ENCODE measurements around the gene DCTPP1.

GRCh38 chr16:30395155-30395991 lies 34.5 kb downstream of the DCTPP1 start, which contains the start of gene ZNF48:
- TF ChIP-seq, protein P1, sequence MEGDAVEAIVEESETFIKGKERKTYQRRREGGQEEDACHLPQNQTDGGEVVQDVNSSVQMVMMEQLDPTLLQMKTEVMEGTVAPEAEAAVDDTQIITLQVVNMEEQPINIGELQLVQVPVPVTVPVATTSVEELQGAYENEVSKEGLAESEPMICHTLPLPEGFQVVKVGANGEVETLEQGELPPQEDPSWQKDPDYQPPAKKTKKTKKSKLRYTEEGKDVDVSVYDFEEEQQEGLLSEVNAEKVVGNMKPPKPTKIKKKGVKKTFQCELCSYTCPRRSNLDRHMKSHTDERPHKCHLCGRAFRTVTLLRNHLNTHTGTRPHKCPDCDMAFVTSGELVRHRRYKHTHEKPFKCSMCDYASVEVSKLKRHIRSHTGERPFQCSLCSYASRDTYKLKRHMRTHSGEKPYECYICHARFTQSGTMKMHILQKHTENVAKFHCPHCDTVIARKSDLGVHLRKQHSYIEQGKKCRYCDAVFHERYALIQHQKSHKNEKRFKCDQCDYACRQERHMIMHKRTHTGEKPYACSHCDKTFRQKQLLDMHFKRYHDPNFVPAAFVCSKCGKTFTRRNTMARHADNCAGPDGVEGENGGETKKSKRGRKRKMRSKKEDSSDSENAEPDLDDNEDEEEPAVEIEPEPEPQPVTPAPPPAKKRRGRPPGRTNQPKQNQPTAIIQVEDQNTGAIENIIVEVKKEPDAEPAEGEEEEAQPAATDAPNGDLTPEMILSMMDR (conservative IDR thresholded peaks at IDR 0.05; ENCODE audit: low read depth, low read length), result peak; percentile 38
- TF ChIP-seq RFX5 (IDR thresholded peaks at IDR 0.05; ENCODE audit: low read depth, low read length), result no peak
- TF ChIP-seq SMC3 (IDR thresholded peaks at IDR 0.05; ENCODE audit: low read depth, low read length), result no peak; the same call in 1 of the 2 replicates
- peak; percentile 16 for TF ChIP-seq RAD21 (IDR thresholded peaks at IDR 0.05; ENCODE audit: low read length)
- TF ChIP-seq POLR2A (IDR thresholded peaks at IDR 0.05; ENCODE audit: low read depth, low read length), result no peak
- TF ChIP-seq MAZ (IDR thresholded peaks at IDR 0.05; ENCODE audit: borderline replicate concordance, low read depth, low read length), result no peak
- TF ChIP-seq, protein P2, sequence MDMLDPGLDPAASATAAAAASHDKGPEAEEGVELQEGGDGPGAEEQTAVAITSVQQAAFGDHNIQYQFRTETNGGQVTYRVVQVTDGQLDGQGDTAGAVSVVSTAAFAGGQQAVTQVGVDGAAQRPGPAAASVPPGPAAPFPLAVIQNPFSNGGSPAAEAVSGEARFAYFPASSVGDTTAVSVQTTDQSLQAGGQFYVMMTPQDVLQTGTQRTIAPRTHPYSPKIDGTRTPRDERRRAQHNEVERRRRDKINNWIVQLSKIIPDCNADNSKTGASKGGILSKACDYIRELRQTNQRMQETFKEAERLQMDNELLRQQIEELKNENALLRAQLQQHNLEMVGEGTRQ (IDR thresholded peaks at IDR 0.05; ENCODE audit: low read depth, low read length), result no peak
